ENCODE data around the gene ANKRD31. TPM values are rescaled to one million over a fixed set of nuclear protein-coding genes. Genes with fewer than 3 reads are reported as not detected.

The ANKRD31 gene
- polyA plus RNA-seq, 2 of the 4 experiments (the other 2 are of a cell fraction): 0.15 to 0.49 TPM

DNA sequence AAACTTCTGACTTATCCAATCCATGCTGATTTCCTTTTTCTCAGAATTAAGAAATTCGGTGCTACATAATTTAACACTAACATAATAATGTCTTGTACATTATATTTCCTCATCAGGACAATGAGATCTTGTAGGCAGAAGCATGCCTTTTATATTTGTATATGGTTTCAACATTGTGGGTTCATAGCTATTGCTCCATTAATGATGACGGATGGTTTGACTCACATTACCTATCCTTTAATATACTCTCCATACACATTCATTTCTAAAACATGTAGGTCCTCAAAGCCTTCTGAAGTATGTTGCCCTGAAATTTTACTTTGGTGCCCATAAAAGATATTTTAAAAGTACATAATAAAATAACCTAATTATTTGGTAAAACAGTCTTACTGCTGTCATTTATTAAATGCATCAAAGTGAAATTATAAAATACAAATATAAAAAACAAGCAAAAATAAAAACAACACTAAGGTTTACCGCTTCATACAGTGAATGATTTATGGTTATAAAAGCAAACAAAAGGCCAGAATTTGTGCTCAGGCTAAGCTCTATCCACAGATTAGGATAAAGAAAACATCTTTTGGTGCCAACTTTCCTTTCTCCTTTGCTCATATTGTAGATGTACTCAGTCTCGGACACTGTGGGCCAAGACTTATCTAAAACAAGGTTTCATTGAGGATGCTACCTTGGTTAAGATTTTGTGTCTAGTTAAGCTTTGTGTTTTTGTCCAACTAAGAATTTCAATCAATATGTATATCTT is 123.1 kb downstream of the ANKRD31 start:
- Histone ChIP-seq H3K27ac (no peak overlapping the region), H3K4me2 (no peak overlapping the region), H3K4me1 (no peaks in the 10 kb centered on the region; the same call in 2 of the 3 replicates), H3K9me3 (no peaks in the 10 kb centered on the region), H3K4me3 (no peak overlapping the region)
- POLR2A ChIA-PET: no interaction called here
- no peak for ATAC-seq
- WGBS (ENCODE audit: missing lambda C conversion rate): 53% methylated on average over 4 of the region's 4 CpGs
- no peak for DNase-seq (ENCODE audit: low read depth in 1 of 2, low spot score in 1 of 2)
- CTCF ChIA-PET: interaction anchor here (0.5 to 0.6 kb wide), 2 partner anchors 45 to 61 kb away, joined by 3 read pairs; partner anchors contain the start of gene GCNT4
- TF ChIP-seq TFCP2L1 (CRISPR knock-in tag; IDR thresholded peaks at IDR 0.05) (no peak), HOXB5 (CRISPR knock-in tag; IDR thresholded peaks at IDR 0.05) (no peak), HOXA7 (CRISPR knock-in tag; IDR thresholded peaks at IDR 0.05) (no peak), GATA3 (IDR thresholded peaks at IDR 0.05; ENCODE audit: borderline replicate concordance) (no peak), HOXB13 (CRISPR knock-in tag; IDR thresholded peaks at IDR 0.05; ENCODE audit: low read depth) (no peak), ESRRA (IDR thresholded peaks at IDR 0.05; ENCODE audit: borderline replicate concordance, low read length) (no peak), CHD4 (IDR thresholded peaks at IDR 0.05; ENCODE audit: borderline replicate concordance) (no peak), HEYL (CRISPR knock-in tag; IDR thresholded peaks at IDR 0.05) (no peak), ZNF302 (CRISPR knock-in tag; IDR thresholded peaks at IDR 0.05) (no peak), EP300 (IDR thresholded peaks at IDR 0.05) (no peak), CEBPB (IDR thresholded peaks at IDR 0.05) (no peak), NFE2L2 (conservative IDR thresholded peaks at IDR 0.05; ENCODE audit: low read length) (no peak)
- TF ChIP-seq, protein P1, sequence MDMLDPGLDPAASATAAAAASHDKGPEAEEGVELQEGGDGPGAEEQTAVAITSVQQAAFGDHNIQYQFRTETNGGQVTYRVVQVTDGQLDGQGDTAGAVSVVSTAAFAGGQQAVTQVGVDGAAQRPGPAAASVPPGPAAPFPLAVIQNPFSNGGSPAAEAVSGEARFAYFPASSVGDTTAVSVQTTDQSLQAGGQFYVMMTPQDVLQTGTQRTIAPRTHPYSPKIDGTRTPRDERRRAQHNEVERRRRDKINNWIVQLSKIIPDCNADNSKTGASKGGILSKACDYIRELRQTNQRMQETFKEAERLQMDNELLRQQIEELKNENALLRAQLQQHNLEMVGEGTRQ (IDR thresholded peaks at IDR 0.05): no peak
- TF ChIP-seq, protein P2, sequence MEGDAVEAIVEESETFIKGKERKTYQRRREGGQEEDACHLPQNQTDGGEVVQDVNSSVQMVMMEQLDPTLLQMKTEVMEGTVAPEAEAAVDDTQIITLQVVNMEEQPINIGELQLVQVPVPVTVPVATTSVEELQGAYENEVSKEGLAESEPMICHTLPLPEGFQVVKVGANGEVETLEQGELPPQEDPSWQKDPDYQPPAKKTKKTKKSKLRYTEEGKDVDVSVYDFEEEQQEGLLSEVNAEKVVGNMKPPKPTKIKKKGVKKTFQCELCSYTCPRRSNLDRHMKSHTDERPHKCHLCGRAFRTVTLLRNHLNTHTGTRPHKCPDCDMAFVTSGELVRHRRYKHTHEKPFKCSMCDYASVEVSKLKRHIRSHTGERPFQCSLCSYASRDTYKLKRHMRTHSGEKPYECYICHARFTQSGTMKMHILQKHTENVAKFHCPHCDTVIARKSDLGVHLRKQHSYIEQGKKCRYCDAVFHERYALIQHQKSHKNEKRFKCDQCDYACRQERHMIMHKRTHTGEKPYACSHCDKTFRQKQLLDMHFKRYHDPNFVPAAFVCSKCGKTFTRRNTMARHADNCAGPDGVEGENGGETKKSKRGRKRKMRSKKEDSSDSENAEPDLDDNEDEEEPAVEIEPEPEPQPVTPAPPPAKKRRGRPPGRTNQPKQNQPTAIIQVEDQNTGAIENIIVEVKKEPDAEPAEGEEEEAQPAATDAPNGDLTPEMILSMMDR (IDR thresholded peaks at IDR 0.05): no peak
- no peak for FAIRE-seq

- POLR2A ChIA-PET: no interaction called here
- WGBS (ENCODE audit: missing lambda C conversion rate): 12% methylated on average over 1 of the region's 1 CpG
- ATAC-seq: no peak
- no peak overlapping the region for H3K4me2 ChIP-seq
- no peak overlapping the region for H3K27ac ChIP-seq
- H3K4me1 ChIP-seq: no peaks in the 10 kb centered on the region; the same call in 2 of the 3 replicates
- no peak for DNase-seq (ENCODE audit: low read depth in 1 of 2, low spot score in 1 of 2)
- H3K9me3 ChIP-seq: no peaks in the 10 kb centered on the region
- no peak overlapping the region for H3K4me3 ChIP-seq
- TF ChIP-seq BCL3 (IDR thresholded peaks at IDR 0.05) (no peak), HDAC2 (IDR thresholded peaks at IDR 0.05) (no peak), RCOR1 (IDR thresholded peaks at IDR 0.05; ENCODE audit: low read depth, low read length) (no peak)
- CTCF ChIA-PET: interaction anchor here (0.9 kb wide), 1 partner anchor 25 kb away, joined by 4 read pairs; no protein-coding TSS in a partner anchor
- no peak for FAIRE-seq
Observed at GRCh38 chr5:75108931-75109596, 127.6 kb downstream of the ANKRD31 start.

- POLR2A ChIA-PET: no interaction called here
- no peak for ATAC-seq
Observed at GRCh38 chr5:75108515-75108914, 128.2 kb downstream of the ANKRD31 start.

More at GRCh38 chr5:75108515-75108914, 128.2 kb downstream of the ANKRD31 start:
- Histone ChIP-seq H3K4me1 (no peaks in the 10 kb centered on the region; the same call in 2 of the 3 replicates), H3K4me2 (no peak overlapping the region), H3K4me3 (no peak overlapping the region), H3K9me3 (no peaks in the 10 kb centered on the region), H3K27ac (no peak overlapping the region)
- TF ChIP-seq ZNF302 (CRISPR knock-in tag; IDR thresholded peaks at IDR 0.05) (no peak), RFX5 (IDR thresholded peaks at IDR 0.05) (no peak), EHF (CRISPR knock-in tag; IDR thresholded peaks at IDR 0.05) (no peak), CHD4 (IDR thresholded peaks at IDR 0.05; ENCODE audit: borderline replicate concordance) (no peak), JUNB (IDR thresholded peaks at IDR 0.05) (no peak), RAD21 (conservative IDR thresholded peaks at IDR 0.05 in 1 of 2, IDR thresholded peaks at IDR 0.05 in 1 of 2) (no peak), NFE2L2 (conservative IDR thresholded peaks at IDR 0.05; ENCODE audit: low read length) (no peak), HES2 (IDR thresholded peaks at IDR 0.05) (no peak), ZSCAN20 (CRISPR knock-in tag; IDR thresholded peaks at IDR 0.05) (no peak), ELK1 (IDR thresholded peaks at IDR 0.05; ENCODE audit: low read depth, low read length) (no peak), TP53 (CRISPR knock-in tag; IDR thresholded peaks at IDR 0.05) (no peak), ATOH8 (CRISPR knock-in tag; IDR thresholded peaks at IDR 0.05; ENCODE audit: low read depth) (no peak), EHMT2 (IDR thresholded peaks at IDR 0.05; ENCODE audit: low read depth) (no peak)
- CTCF ChIA-PET: no interaction called here
- FAIRE-seq (no peak), DNase-seq (ENCODE audit: low read depth in 1 of 2, low spot score in 1 of 2) (no peak)
- WGBS (ENCODE audit: missing lambda C conversion rate): 8% methylated on average over 2 of the region's 2 CpGs
